HEK293 (cell line): ENCODE data around the gene CORO7.

Experiments
- HIC1 ChIP-seq: fragments of 450-650 bp; formaldehyde crosslinking; IDR thresholded peaks from 2 replicates; pipeline ENCODE4 v1.5.1; 2016; ENCODE audit warnings: missing biosample characterization, missing genetic modification characterization
- KLF7 ChIP-seq: fragments of 450-650 bp; formaldehyde crosslinking; IDR thresholded peaks from 2 replicates; pipeline ENCODE4 v1.5.1; 2016; ENCODE audit warnings: missing biosample characterization, missing genetic modification characterization, borderline replicate concordance
- OSR2 ChIP-seq: fragments of 450-650 bp; formaldehyde crosslinking; IDR thresholded peaks from 2 replicates; pipeline ENCODE4 v1.5.1; 2016; ENCODE audit warnings: missing biosample characterization, missing genetic modification characterization
- PRDM1 ChIP-seq: fragments of 450-650 bp; formaldehyde crosslinking; IDR thresholded peaks from 2 replicates; pipeline ENCODE4; 2016; ENCODE audit warnings: missing biosample characterization, missing genetic modification characterization
- PRDM10 ChIP-seq: fragments of 450-650 bp; formaldehyde crosslinking; IDR thresholded peaks from 2 replicates; pipeline ENCODE4 v1.5.1; 2016; ENCODE audit warnings: missing biosample characterization, missing genetic modification characterization
- SCRT2 ChIP-seq: fragments of 450-650 bp; formaldehyde crosslinking; IDR thresholded peaks from 2 replicates; pipeline ENCODE4 v1.5.1; 2016; ENCODE audit warnings: missing biosample characterization, missing genetic modification characterization
- ZBTB8A ChIP-seq: fragments of 450-650 bp; formaldehyde crosslinking; IDR thresholded peaks from 2 replicates; pipeline ENCODE4 v1.5.1; 2016; ENCODE audit warnings: missing biosample characterization, missing genetic modification characterization
- ZNF138 ChIP-seq: fragments of 450-650 bp; formaldehyde crosslinking; IDR thresholded peaks from 2 replicates; pipeline ENCODE4 v1.5.1; 2016; ENCODE audit warnings: missing biosample characterization, missing genetic modification characterization, borderline replicate concordance
- ZNF169 ChIP-seq: fragments of 450-650 bp; formaldehyde crosslinking; IDR thresholded peaks from 2 replicates; pipeline ENCODE4 v1.5.1; 2016; ENCODE audit warnings: missing biosample characterization, missing genetic modification characterization
- ZNF266 ChIP-seq: fragments of 450-650 bp; formaldehyde crosslinking; IDR thresholded peaks from 2 replicates; pipeline ENCODE4 v1.5.1; 2016; ENCODE audit warnings: missing biosample characterization, missing genetic modification characterization, low read depth
- ZNF280D ChIP-seq: fragments of 450-650 bp; formaldehyde crosslinking; IDR thresholded peaks from 2 replicates; pipeline ENCODE4 v1.5.1; 2016; ENCODE audit warnings: missing biosample characterization, missing genetic modification characterization
- ZNF510 ChIP-seq: fragments of 450-650 bp; formaldehyde crosslinking; IDR thresholded peaks from 2 replicates; pipeline ENCODE4 v1.5.1; 2018; ENCODE audit warnings: mild to moderate bottlenecking, missing genetic modification characterization, missing biosample characterization; ENCODE audit not compliant: insufficient replicate concordance
- ZNF544 ChIP-seq: fragments of 450-650 bp; formaldehyde crosslinking; IDR thresholded peaks from 2 replicates; pipeline ENCODE4 v1.5.0; 2017; ENCODE audit warnings: missing biosample characterization, missing genetic modification characterization
- ZNF560 ChIP-seq: fragments of 450-650 bp; formaldehyde crosslinking; IDR thresholded peaks from 2 replicates; pipeline ENCODE4 v1.5.1; 2017; ENCODE audit warnings: missing biosample characterization, missing genetic modification characterization, borderline replicate concordance
- ZNF580 ChIP-seq: fragments of 450-650 bp; formaldehyde crosslinking; IDR thresholded peaks from 2 replicates; pipeline ENCODE4 v1.5.1; 2016; ENCODE audit warnings: missing biosample characterization, missing genetic modification characterization
- ZNF621 ChIP-seq: fragments of 450-650 bp; formaldehyde crosslinking; IDR thresholded peaks from 2 replicates; pipeline ENCODE4 v1.5.1; 2017; ENCODE audit warnings: missing biosample characterization, missing genetic modification characterization
- ZNF664 ChIP-seq: fragments of 450-650 bp; formaldehyde crosslinking; IDR thresholded peaks from 2 replicates; pipeline ENCODE4 v1.5.1; 2016; ENCODE audit warnings: missing biosample characterization, missing genetic modification characterization
- ZNF791 ChIP-seq: fragments of 450-650 bp; formaldehyde crosslinking; IDR thresholded peaks from 2 replicates; pipeline ENCODE4 v1.5.1; 2016; ENCODE audit warnings: missing biosample characterization, missing genetic modification characterization
- ZNF830 ChIP-seq: fragments of 450-650 bp; IDR thresholded peaks from 2 replicates; pipeline ENCODE4 v1.5.0; 2018; ENCODE audit warnings: missing biosample characterization, missing genetic modification characterization, low read depth, mild to moderate bottlenecking, moderate library complexity
- TF ChIP-seq, protein P1 (sequence below): fragments of 450-650 bp; formaldehyde crosslinking; IDR thresholded peaks from 2 replicates; pipeline ENCODE4 v1.5.1; 2016; ENCODE audit warnings: missing biosample characterization, missing genetic modification characterization
- TF ChIP-seq, protein P2 (sequence below): fragments of 450-650 bp; formaldehyde crosslinking; IDR thresholded peaks from 2 replicates; pipeline ENCODE4 v1.5.1; 2016; ENCODE audit warnings: missing biosample characterization, missing genetic modification characterization
- TF ChIP-seq, protein P3 (sequence below): fragments of 450-650 bp; formaldehyde crosslinking; IDR thresholded peaks from 2 replicates; pipeline ENCODE4 v1.5.1; 2016; ENCODE audit warnings: missing biosample characterization, missing genetic modification characterization, borderline replicate concordance

Gene CORO7

GRCh38 chr16:4316864-4317531 is 99.4 kb downstream of the CORO7 start (continued):
- TF ChIP-seq ZNF169: no peak
- TF ChIP-seq ZNF280D (tag by site-specific recombination): no peak
- TF ChIP-seq, protein P1, sequence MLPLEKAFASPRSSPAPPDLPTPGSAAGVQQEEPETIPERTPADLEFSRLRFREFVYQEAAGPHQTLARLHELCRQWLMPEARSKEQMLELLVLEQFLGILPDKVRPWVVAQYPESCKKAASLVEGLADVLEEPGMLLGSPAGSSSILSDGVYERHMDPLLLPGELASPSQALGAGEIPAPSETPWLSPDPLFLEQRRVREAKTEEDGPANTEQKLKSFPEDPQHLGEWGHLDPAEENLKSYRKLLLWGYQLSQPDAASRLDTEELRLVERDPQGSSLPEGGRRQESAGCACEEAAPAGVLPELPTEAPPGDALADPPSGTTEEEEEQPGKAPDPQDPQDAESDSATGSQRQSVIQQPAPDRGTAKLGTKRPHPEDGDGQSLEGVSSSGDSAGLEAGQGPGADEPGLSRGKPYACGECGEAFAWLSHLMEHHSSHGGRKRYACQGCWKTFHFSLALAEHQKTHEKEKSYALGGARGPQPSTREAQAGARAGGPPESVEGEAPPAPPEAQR (tag by site-specific recombination): no peak
- no peak for TF ChIP-seq SCRT2 (tag by site-specific recombination)
- TF ChIP-seq ZNF791 (tag by site-specific recombination): no peak
- no peak for TF ChIP-seq ZNF138
- peak; percentile 83 for TF ChIP-seq ZBTB8A (tag by site-specific recombination)
- TF ChIP-seq ZNF560 (tag by site-specific recombination): no peak
- TF ChIP-seq PRDM1 (tag by site-specific recombination): no peak
- TF ChIP-seq ZNF621 (tag by site-specific recombination): no peak
- TF ChIP-seq ZNF510: no peak
- TF ChIP-seq PRDM10: no peak; the same call in 1 of the 2 replicates
- no peak for TF ChIP-seq ZNF266 (tag by site-specific recombination)
- TF ChIP-seq, protein P2, sequence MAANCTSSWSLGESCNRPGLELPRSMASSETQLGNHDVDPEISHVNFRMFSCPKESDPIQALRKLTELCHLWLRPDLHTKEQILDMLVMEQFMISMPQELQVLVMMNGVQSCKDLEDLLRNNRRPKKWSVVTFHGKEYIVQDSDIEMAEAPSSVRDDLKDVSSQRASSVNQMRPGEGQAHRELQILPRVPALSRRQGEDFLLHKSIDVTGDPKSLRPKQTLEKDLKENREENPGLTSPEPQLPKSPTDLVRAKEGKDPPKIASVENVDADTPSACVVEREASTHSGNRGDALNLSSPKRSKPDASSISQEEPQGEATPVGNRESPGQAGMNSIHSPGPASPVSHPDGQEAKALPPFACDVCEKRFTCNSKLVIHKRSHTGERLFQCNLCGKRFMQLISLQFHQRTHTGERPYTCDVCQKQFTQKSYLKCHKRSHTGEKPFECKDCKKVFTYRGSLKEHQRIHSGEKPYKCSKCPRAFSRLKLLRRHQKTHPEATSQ (tag by site-specific recombination): no peak
- TF ChIP-seq ZNF580 (tag by site-specific recombination): no peak
- TF ChIP-seq ZNF664 (tag by site-specific recombination): no peak
- TF ChIP-seq HIC1 (tag by site-specific recombination): peak; percentile 87; the same call in 1 of the 2 replicates
- 0 out of 2 replicates have a peak, but pooled peaks have one; percentile 14 for TF ChIP-seq KLF7 (tag by site-specific recombination)
- TF ChIP-seq, protein P3, sequence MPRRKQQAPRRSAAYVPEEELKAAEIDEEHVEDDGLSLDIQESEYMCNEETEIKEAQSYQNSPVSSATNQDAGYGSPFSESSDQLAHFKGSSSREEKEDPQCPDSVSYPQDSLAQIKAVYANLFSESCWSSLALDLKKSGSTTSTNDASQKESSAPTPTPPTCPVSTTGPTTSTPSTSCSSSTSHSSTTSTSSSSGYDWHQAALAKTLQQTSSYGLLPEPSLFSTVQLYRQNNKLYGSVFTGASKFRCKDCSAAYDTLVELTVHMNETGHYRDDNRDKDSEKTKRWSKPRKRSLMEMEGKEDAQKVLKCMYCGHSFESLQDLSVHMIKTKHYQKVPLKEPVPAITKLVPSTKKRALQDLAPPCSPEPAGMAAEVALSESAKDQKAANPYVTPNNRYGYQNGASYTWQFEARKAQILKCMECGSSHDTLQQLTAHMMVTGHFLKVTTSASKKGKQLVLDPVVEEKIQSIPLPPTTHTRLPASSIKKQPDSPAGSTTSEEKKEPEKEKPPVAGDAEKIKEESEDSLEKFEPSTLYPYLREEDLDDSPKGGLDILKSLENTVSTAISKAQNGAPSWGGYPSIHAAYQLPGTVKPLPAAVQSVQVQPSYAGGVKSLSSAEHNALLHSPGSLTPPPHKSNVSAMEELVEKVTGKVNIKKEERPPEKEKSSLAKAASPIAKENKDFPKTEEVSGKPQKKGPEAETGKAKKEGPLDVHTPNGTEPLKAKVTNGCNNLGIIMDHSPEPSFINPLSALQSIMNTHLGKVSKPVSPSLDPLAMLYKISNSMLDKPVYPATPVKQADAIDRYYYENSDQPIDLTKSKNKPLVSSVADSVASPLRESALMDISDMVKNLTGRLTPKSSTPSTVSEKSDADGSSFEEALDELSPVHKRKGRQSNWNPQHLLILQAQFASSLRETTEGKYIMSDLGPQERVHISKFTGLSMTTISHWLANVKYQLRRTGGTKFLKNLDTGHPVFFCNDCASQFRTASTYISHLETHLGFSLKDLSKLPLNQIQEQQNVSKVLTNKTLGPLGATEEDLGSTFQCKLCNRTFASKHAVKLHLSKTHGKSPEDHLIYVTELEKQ (tag by site-specific recombination): no peak
- TF ChIP-seq ZNF544 (tag by site-specific recombination): no peak
- no peak; the same call in 1 of the 2 replicates for TF ChIP-seq OSR2 (tag by site-specific recombination)
- no peak for TF ChIP-seq ZNF830 (tag by site-specific recombination)
